ENCODE measurements around the gene TUT1.
"Not testable (repeated sequence)": the region's sequence is repeated elsewhere in the genome, so short reads cannot be mapped to it uniquely, and the experiment has no call there.

Gene TUT1

DNA sequence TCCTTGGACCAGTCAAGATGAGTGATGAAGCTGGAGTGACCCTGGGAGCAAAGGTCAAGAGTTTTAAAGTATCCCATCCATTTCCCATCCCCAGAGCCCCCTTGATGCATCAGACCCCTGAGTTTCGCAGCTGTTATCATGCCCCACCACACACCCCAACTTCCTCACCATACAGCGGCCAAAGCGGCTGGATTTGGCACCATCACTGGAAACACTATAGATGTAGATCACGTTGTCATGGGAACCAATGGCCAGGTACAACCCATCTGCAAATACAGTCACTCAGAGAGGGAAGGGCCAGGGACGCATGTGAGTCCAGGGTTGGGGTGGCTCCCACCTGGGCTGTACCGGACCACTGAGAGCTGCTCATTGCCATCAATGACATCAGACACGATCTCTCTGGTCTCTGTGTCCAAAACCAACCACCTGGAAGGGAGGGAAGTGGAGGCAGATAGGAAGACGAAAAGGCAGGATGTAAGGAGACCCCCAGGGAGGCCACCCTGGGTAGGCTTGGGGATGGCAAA is 12.5 kb upstream of the TUT1 start:
- DNase-seq: peak; percentile 8

DNA sequence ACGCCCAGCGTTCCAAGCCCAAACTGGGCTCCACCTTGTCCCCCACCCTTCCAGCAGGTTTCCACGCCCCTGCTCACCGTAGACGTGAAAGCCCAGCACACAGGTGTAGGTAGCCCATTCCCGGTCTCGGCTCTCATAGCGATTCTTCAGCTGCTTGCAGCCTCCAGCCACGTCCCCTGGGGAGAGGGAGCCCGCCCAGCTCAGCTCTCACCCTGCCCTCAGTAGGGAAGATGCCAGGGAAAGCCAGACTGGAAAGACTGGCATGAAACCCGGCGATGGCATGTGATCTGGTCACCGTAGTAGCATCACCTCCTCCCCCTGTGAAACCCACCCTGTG is 11.7 kb upstream of the TUT1 start:
- DNase-seq: no peak

DNA sequence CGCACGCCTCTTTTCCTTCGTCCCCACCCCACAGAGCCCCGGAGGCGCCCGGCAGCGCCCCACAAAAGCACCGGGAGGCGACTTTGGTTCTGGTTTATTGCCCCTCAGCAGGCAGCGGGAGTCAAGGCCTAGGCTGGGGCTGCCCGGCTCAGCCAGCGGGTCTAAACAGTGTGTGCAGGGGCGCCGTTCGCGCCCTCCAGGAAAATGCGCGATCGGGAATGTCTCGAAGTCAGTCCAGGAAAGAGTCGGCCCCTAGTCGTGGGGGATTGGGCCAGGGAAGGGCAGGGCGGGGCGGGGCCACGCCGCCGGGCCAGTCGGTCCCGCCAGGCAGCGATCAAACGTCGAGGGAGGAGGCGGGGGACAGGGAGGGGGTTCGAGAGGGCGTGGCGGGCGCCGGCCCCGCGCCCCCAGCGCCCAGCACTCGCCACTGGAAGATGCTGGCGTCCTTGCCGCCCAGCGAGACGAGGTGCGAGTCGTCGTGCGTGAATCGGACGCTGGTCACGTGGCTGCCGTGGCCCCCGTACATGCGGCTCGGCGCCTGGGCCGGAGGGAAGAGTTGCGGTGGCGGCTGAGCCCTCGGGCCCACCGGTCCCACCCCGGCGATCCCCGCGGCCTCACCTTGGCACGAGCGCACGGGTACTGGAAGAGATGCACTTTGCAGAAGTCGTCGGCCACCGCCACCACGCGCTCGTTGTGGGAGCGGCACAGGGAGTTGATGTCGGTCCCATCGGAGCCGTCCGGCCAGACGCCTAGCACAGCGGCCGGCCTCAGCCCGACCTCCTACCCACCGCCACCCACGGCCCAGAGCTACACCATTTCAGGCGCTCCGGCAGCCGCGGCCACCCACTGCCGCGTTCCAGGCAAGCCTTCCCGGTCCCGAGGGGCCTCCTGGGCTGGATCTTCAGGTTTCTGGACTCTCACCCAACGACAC is 11.1 kb upstream of the TUT1 start:
- peak; percentile 77 for DNase-seq

DNA sequence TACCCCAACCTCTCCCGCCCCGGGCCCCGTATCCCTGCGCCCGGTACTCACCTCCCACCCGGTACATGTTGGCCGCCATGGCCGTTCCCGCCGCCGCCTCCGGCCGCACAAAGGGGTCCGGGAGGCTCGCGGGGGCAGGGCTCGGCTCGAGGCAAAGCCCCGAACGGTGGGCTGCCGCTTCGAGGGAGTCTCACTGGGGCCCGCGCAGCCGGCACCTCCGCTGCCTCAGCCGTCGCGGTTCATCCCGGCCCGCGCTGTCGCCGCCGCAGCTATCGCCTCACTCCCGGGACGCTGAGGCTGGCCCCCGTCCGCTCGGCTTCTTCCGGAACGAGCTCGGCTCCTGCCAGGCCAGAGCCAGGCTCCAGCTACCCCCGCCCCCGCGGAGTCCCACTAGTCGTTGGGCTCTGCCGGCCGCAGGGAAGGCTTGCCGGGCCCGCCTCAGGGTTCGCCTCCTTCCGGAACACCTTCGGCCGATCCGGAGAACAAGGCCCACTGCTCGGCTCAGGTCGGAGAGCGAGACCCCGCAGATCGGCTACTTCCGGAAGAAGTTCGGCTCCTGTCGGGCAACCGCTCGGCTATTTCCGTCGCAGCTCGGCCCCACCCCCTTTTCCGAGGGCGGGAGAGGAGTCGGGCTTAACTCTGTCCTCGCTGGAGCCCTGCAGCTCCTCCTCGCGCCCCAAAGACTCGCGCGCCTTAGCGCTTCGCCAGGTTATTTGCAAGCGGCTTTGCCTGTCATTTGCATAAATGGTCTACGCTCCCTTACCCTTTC is 10.2 kb upstream of the TUT1 start, which contains the start of gene MTA2:
Gene MTA2 (minus strand): TSS at position 494 of the 769 bp plus-strand sequence. CDS start 415 bp downstream, at position 79.
- peak; percentile 98 for DNase-seq

DNA sequence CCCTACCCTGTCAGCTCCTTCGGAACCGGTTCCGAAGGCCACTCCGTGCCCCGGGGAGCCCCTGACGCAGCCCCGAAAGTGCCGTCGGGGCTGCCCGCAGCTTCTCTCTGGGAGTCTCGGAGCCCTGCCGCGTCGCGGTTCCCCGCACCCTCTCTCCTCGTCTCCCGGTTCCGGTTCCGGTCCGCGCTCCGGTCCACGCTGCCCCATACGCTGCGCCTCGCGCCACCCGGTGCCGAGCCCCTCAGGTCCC is 9.7 kb upstream of the TUT1 start:
- peak; percentile 14 for DNase-seq

DNA sequence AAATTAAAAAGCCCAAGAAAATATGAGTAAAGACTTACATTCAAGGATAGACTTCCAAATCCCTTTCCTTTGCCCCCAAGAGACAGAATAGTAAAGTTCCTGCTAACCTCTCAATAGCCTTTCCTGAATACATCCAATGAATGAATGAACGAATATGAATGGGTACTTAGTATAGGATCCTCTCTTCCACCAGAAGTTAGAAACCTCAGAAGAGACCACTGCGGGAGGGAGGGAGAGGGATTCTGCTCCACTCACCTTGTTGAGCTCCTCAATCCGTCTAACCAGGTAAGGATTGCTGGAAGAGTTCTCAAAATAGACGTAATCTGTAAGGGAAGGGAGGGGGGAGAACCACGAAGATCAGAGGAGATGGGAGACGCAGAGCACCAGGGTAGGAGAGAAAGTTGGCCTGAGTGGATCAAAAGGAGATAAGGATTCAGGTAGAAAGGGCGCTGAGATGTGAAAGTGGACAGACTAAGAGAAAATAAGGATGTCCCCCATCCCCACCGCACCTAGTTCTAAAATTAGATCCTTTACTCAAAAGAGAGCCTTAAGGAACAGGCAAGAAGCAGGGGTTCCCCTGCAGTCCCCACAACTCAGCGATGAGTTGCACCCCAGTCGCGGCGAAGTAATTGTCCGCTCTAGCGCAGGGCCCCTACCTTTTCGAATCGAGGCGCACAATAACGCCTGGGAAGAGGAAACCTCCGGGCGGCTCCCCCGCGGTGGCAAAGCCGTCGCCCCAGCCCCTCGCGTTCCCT is 9.2 kb upstream of the TUT1 start:
- no peak for DNase-seq

DNA sequence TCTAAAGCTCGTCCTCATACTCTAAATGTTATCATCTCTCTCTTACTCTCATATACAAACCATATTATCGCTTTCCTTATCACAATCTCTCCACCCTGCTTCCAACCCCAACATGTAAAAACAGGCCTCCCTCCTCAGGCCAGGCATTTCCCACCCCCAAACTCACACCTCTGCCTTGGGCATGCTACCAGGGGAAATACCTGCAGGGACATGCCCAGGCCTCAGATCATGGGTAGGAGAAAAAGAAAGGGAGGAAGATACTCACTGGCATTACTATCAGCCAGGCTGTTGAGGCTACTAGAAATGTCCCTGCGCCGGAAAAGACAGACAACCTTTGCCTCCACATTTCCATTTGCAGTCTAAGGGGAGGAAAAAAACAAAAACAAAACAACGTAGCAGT is 8.6 kb upstream of the TUT1 start:
- DNase-seq: no peak

DNA sequence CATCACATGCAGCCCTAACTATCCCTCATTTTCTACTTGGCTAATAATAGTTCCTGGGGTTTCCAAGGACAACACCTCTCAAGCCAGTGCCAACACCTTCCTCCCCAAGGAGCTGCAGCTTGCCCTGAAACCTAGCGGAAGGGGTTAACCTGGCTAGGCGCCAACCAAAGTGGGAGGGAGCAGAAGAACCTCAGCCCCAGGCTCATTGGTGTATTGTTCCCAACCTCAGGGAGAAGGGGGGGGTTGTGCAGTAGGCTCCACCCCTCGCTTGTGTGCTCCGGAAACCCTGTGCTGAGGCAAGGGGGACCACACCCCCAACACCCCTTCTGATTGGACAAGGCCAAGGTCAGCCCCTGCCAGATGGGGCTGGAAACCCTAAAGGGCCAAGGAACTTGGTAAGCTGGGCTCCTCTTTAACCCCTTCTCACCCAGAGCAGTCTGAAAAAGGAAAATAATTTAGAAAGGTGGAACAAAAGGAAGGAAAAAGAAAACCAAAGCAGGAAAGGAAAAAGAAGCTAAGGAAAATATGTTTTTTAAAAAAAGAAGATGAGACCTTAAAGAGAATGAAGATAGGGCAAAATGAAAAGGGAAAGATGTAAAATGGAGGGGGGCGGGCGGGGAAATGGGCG is 7.9 kb upstream of the TUT1 start:
- peak; percentile 96 for DNase-seq

DNA sequence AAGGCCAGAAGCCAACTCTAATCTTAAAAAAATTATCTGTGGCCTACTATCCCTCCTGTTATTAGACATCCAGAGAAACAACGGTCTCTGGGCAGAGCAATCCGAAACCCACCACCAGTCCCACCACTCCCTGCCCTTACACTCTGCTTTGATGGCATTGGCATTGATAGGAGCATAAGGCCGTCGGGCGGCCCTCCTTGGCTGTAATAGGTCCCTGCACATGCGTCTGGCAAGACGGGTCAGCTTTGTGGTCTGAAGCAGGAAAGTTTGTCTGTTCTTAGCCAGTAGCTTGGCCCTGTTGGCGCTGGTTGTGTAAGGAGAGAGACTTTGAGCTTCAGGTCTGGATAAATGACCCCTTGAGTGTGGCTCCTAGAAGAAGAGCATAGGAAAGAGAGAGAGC is 3.8 kb upstream of the TUT1 start:
- DNase-seq: no peak

DNA sequence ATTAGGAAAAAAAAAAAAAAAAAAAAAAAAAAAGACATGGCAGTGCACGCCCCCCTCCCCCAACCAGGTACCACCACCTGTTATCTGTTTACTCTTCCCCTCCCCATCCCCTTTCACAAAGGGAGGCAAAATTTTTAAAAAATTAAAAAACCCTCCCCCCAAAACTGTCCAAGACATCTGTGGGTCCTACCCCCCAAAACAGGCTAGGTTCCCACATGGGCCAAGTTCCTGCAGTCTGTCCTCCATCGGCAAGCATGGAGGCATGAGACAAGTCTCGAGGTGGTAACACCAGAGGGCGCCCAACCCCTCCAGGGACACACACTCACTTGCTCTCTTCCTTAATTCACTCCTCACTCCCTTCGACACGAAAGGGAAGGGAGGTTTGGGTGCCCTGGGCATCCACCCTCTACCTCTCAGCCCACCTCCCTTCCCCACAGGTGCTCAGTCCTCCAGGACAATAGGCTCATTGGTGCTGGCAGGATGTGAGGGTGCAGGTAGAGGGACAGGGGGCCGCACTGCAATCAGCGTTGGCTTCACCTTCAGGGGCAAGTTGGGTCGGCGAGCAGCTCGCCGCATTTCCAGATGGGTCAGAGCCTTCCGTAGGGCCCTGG is 2.2 kb upstream of the TUT1 start:
- peak; percentile 52 for DNase-seq

DNA sequence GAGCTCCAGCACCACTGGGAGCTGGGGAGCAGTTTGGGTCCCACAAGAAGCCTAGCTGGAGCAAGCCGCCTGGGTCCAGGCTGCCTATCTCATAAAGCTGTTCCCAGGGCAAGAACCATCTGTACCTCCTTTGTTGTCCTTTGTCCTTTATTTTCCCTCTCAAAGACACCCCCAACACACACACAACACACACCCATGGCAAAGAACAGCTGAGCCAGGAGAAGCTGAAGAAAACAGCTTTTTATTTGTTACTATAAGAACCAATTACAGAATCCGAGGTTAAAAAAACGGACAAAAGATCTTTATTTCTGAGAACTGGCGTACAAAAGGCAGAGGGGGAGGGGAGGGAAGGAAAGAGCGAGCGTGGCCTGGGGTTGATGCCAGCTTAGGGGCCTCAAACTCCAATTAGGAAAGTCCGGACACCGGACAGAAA is 1.7 kb upstream of the TUT1 start:
- DNase-seq: no peak

DNA sequence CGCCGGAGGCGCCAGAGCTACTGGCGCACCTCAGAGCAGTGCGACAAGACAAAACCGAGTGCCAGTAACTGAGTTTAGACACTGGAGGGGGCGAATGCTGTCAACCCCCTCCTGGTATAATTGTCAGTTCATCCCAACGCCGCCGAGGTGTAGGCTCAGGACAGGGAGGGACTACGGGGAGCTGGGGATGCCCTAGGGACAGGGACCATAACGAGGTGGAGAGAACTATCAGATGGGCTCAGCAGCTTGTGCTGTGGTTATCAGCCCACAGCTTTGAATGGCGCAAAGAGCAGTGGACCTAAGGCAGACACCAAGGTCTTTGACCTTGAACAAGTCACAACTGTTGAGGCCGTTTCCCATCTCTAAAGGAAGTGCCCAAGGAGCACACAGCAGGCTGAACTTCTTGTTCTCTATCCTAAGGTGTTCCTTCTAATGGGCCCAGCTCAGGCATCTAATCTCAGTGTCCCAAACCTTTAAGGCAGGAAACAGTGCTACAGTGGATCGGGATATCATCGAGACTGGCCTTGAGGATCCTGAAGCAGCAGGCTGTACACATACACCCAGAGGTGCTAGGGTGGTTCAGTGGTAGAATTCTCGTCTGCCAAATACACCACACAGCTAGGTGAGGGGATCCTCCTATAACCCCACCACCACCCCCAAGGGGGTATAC is 958 bp upstream of the TUT1 start:
- DNase-seq: no peak

DNA sequence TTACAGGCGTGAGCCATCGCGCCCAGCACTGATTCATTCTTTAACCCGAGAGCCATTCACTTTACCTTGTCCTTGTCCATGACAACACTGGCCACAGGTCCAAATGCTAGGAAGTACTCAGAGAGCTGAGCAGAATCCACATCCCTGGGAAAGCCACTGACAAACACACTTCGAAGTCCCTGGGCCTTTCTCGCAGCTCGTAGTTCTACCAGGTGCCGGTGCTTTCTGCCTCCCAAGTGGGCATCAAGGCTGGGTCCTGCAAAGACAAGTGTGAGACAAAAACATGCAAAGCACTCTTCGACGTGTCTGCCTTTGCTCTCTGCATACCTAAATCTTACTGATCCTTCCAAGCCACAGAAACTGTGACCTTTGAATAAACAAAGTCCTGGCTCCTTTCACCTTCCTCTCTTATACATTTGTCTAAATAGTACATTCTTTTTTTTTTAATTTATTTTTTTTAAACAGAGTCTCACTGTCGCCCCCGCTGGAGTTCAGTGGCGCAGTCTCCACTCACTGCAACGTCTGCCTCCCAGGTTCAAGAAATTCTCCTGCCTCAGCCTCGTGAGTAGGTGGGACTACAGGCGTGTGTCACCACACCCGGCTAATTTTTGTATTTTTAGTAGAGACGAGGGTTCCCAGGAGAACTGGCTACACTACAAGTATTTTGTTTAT is 2.2 kb downstream of the TUT1 start:
- DNase-seq: no peak

DNA sequence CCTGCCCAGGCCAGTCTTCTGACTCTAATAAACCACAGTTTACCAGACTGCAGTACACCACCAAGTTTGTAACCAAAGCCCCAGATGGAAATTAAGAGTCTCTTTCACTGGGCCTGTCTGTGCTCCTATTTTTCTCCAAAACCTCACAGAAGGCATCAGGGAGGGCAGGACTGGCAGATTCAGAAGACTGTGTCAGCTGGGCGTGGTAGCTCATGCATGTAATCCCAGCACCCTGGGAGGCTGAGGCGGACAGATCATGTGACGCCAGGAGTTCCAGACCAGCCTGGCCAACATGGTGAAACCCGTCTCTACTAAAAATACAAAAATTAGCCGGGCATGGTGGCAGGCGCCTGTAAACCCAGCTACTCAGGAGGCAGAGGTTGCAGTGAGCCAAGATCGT is 6.0 kb downstream of the TUT1 start:
- not testable (repeated sequence) for DNase-seq

DNA sequence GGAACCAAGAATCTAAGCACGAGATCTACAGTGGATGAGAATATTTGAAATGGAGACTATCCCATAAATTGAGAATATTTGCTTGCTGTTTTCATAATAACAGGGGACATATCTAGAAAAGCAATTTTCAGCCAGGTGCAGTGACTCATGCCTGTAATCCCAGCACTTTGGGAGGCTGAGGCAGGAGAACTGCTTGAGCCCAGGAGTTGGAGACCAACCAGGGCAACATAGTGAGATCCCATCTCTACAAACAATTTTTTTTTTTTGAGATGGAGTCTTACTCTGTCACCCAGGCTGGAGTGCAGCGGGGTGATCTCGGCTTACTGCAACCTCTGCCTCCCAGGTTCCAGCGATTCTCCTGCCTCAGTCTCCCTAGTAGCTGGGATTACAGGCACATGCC is 9.6 kb downstream of the TUT1 start:
- DNase-seq: not testable (repeated sequence)

DNA sequence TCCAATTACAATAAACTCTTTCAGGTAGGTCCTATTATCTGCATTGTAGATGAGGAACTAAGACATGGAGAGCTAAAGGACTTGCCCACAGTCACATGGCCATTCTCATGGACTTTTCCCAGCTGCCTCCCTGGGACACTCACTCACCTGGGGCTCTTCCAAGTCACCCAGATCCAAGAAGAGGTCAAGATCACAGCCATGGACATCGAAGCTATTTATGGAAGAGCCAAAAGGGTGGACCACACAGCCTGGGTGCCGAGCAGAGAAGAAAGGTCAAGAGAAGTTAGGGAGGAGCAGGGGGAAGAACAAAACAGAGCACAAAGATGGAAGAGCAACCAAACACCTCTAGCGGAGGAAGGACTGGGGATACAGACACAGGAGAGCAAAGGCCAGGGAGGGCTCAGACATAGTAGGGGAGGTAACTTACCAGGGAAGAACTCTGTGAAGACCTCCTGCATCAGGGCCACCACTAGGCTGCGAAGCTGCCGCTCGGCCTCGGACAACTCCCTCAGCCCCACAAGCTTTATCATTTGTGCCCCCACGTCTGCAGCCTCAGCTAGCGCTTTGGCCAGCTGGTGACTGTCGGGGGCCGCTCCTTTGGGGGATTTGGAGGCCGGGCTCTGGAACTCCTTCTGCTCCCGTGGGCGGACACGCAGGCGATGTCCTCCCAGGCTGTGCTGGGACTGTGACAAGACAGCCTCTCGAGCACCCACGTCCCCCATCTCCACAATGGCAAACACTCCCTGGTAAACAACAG is 10.2 kb downstream of the TUT1 start:
- no peak for DNase-seq

DNA sequence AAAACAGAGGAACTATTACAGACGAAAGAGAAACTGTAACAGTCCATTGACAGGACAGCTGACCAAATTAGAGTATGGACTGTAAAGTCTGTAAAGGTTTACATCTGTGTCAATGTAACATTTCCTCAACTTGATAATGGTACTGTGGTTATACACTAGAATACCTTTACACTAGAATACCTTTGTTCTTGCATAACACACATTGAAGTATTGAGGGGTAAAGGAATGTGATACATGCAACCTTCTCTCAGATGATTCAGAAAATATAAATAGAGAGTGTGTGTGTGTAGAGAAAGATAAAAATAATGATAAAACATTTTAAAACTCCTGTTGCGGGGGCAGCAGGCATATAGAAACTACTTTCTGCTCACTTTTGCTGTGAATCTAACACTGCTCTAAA is 12.1 kb downstream of the TUT1 start:
- no peak for DNase-seq

DNA sequence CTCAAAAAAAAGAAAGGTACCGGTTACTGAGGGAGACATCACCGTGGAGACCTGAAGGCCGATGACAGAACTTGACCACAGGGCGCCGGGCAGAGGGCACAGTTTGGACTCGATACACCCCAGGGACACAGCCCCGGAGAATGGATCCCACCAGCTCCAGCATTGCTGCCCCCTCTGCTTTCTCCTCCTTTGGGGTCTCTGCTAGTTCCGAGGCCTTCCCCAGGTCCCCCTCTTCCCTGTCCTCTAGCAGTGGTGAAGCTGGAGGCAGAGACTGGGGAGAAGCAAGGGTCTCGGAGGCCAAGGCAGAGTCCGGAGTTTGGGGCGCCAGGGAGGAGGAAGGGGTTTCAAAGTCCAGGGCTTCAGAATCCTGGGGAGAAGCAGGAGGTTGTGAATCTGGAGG is 12.8 kb downstream of the TUT1 start:
- DNase-seq: no peak

DNA sequence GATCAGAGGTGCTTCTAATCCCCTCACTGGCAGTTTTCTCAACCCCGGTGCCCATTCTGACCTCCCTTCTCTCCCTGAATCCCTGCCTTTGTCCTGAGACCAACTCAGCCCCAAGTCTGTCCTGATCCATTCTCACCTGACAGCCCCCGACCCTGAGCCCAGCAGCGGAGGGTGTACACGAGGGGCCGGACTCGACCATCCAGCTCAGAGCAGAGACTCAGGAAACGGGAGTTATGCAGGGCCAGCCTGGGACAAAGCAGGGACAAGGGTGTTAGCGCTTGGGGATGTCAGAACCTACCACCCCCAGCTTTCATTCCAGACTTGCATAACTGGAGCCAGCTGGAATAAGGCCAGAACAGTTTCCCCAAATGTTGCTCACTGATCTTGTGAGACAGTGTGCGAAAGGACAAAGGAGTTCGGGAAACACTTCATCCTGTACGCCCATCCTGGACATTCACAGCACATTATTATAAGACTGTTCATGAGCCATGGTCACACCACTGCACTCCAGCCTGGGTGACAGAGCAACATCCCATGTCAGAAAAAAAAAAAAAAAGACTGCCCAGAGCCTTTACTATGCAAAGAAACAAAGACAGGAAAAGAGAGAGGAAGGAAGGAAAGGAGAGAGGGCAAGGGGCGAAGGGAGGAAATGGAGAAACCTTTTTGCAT is 14.1 kb downstream of the TUT1 start:
- no peak for DNase-seq

DNA sequence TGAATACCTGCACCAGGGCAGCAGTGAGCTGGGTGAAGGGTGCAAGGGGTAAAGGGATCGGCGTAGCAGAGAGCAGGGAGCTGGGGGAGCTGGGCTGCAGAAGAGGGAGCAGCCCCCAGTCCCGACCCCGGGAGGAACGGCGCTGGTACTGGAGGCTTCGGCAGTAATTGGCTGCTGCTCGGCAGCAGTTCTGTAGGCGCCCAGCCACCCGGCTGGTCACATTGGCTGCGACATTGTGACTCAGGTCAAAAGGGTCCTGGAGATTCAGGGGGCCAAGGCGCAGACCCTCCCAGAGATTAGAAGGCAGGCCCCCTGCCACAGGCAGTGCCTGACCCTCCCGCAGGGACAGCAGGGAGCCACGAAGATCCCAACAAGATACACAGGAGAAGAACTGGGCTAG is 15.5 kb downstream of the TUT1 start:
- DNase-seq: no peak

Measured in NCI-H2029 (cell line).